Pulmonary artery endothelial cell (primary cell): Measurements from ENCODE around the gene TYMP. TPM values are rescaled to one million over a fixed set of nuclear protein-coding genes. Genes with fewer than 3 reads are reported as not detected.

Source experiments
- DNase-seq: peaks from one replicate; pipeline ENCODE4 v3.0.0-alpha.2; 2011; ENCODE audit warnings: low read depth, low spot score
- total RNA-seq: library from RNA; depleted of rRNA; stranded (reverse); fragments of >200 nt; gene quantifications from 2 replicates; pipeline ENCODE4 v1.2.3, GENCODE V29; 2014

Gene TYMP
- total RNA-seq, 1 donor from 2014 or later, result 11.3 TPM

- DNase-seq, result no peak
Observed at GRCh38 chr22:50506611-50507420, 23.0 kb downstream of the TYMP start.

- no peak for DNase-seq
Observed at GRCh38 chr22:50505776-50506610, 23.8 kb downstream of the TYMP start.

GRCh38 chr22:50505276-50505775 lies 24.5 kb downstream of the TYMP start:
- no peak for DNase-seq

GRCh38 chr22:50504369-50505211 lies 25.2 kb downstream of the TYMP start:
- no peak for DNase-seq

GRCh38 chr22:50503475-50504145 lies 26.2 kb downstream of the TYMP start:
- DNase-seq, result no peak

GRCh38 chr22:50502628-50503474 lies 27.0 kb downstream of the TYMP start:
- DNase-seq, result no peak

GRCh38 chr22:50502096-50502495 lies 27.7 kb downstream of the TYMP start:
- DNase-seq, result no peak

- DNase-seq, result no peak
Observed at GRCh38 chr22:50500452-50500851, 29.4 kb downstream of the TYMP start.

GRCh38 chr22:50498322-50498890 lies 31.4 kb downstream of the TYMP start:
- no peak for DNase-seq

GRCh38 chr22:50497093-50497492 lies 32.7 kb downstream of the TYMP start:
- no peak for DNase-seq

GRCh38 chr22:50490531-50491308 lies 39.1 kb downstream of the TYMP start:
- no peak for DNase-seq

- DNase-seq, result no peak
Observed at GRCh38 chr22:50489363-50490243, 40.2 kb downstream of the TYMP start.

GRCh38 chr22:50488886-50489285 lies 40.9 kb downstream of the TYMP start:
- DNase-seq, result no peak

- DNase-seq, result no peak
Observed at GRCh38 chr22:50488006-50488677, 41.7 kb downstream of the TYMP start.

GRCh38 chr22:50487290-50488005 lies 42.4 kb downstream of the TYMP start:
- no peak for DNase-seq

- DNase-seq, result no peak
Observed at GRCh38 chr22:50486561-50487289, 43.1 kb downstream of the TYMP start, which contains the start of gene MIOX. Gene MIOX (plus strand): TSS chr22:50486859. CDS start chr22:50486898, 39 bp downstream.
